Measurements from ENCODE around the gene MRM2.
A peak's percentile ranks its signal among the peaks of the same experiment; 100 is the strongest.

MRM2 gene

GRCh38 chr7:2222516-2222915, 19.5 kb downstream of the MRM2 start:
- no peak for DNase-seq (ENCODE audit: low read depth)

GRCh38 chr7:2220954-2221353, 21.1 kb downstream of the MRM2 start:
- DNase-seq (ENCODE audit: low read depth), result no peak

GRCh38 chr7:2220506-2220905, 21.5 kb downstream of the MRM2 start:
- no peak for DNase-seq (ENCODE audit: low read depth)

- DNase-seq (ENCODE audit: low read depth), result no peak
Observed at GRCh38 chr7:2220030-2220429, 22.0 kb downstream of the MRM2 start.

GRCh38 chr7:2219606-2220005, 22.4 kb downstream of the MRM2 start:
- DNase-seq (ENCODE audit: low read depth), result no peak

- no peak for DNase-seq (ENCODE audit: low read depth)
Observed at GRCh38 chr7:2219136-2219535, 22.9 kb downstream of the MRM2 start.

- no peak for DNase-seq (ENCODE audit: low read depth)
Observed at GRCh38 chr7:2218444-2218785, 23.6 kb downstream of the MRM2 start.

GRCh38 chr7:2217716-2218443, 24.1 kb downstream of the MRM2 start:
- no peak for DNase-seq (ENCODE audit: low read depth)

GRCh38 chr7:2217206-2217605, 24.8 kb downstream of the MRM2 start:
- no peak for DNase-seq (ENCODE audit: low read depth)

- DNase-seq (ENCODE audit: low read depth), result no peak
Observed at GRCh38 chr7:2215851-2216250, 26.2 kb downstream of the MRM2 start.

- no peak for DNase-seq (ENCODE audit: low read depth)
Observed at GRCh38 chr7:2214636-2215035, 27.4 kb downstream of the MRM2 start.

- DNase-seq (ENCODE audit: low read depth), result no peak
Observed at GRCh38 chr7:2213551-2214215, 28.3 kb downstream of the MRM2 start.

- DNase-seq (ENCODE audit: low read depth), result no peak
Observed at GRCh38 chr7:2212906-2213305, 29.1 kb downstream of the MRM2 start.

- DNase-seq (ENCODE audit: low read depth), result no peak
Observed at GRCh38 chr7:2211926-2212325, 30.1 kb downstream of the MRM2 start.

- DNase-seq (ENCODE audit: low read depth), result no peak
Observed at GRCh38 chr7:2211259-2211880, 30.6 kb downstream of the MRM2 start.

GRCh38 chr7:2210551-2211258, 31.3 kb downstream of the MRM2 start:
- DNase-seq (ENCODE audit: low read depth), result no peak

- no peak for DNase-seq (ENCODE audit: low read depth)
Observed at GRCh38 chr7:2209961-2210323, 32.1 kb downstream of the MRM2 start.

GRCh38 chr7:2209146-2209960, 32.7 kb downstream of the MRM2 start:
- peak; percentile 4 for DNase-seq (ENCODE audit: low read depth)

- no peak for DNase-seq (ENCODE audit: low read depth)
Observed at GRCh38 chr7:2208712-2209111, 33.3 kb downstream of the MRM2 start.

GRCh38 chr7:2205036-2205780, 36.8 kb downstream of the MRM2 start:
- DNase-seq (ENCODE audit: low read depth), result no peak

- no peak for DNase-seq (ENCODE audit: low read depth)
Observed at GRCh38 chr7:2204446-2204845, 37.6 kb downstream of the MRM2 start.

Measured in stimulated activated CD8-positive, alpha-beta memory T cell treated with anti-CD3 and anti-CD28 coated beads, Interleukin-7, amount 100 ng/mL, for 24 hours (primary cell).